IMR-90 (cell line): ENCODE data around the gene DNAH17. TPM values are rescaled to one million over a fixed set of nuclear protein-coding genes. Genes with fewer than 3 reads are reported as not detected.

Experiments
- ATAC-seq: fragments of 200-7000 bp; cut with Tn5 transposase; 2 replicates; pipeline ENCODE4 v1.9.1; 2020; ENCODE audit warnings: low read depth, mild to moderate bottlenecking, moderate library complexity
- BruUV-seq: library from RNA; stranded (reverse); fragments of 400-500 nt; replicated peaks from 2 replicates; lab custom pipeline; 2021; lab: Mats Ljungman, UMichigan
- CTCF ChIA-PET: fragments of 300-600 bp; formaldehyde crosslinking; extraction: SDS; loops from one replicate; lab custom pipeline; 2021; ENCODE audit warnings: antibody characterized with exemption; lab: Yijun Ruan, JAX
- POLR2A ChIA-PET: fragments of 300-600 bp; sonication (Branson Sonifier 250); formaldehyde crosslinking; loops from one replicate; lab custom pipeline; 2022; ENCODE audit warnings: antibody characterized with exemption; ENCODE audit not compliant: unreplicated experiment; lab: Charles Lee
- DNase-seq: peaks from one replicate; pipeline ENCODE4 v3.0.0; 2013
- H2AFZ ChIP-seq: replicated peaks from 2 replicates; pipeline ENCODE3; 2013; ENCODE audit warnings: low read length, mild to moderate bottlenecking; ENCODE audit not compliant: poor library complexity
- H2AK5ac ChIP-seq: 2 replicates; pipeline ENCODE4 v1.6.1; 2013; ENCODE audit warnings: low read depth, low read length, inconsistent platforms
- H2AK9ac ChIP-seq: replicated peaks from 2 replicates; pipeline ENCODE3; 2013; ENCODE audit warnings: mild to moderate bottlenecking, low read depth, low read length, moderate library complexity; ENCODE audit not compliant: poor library complexity
- H2BK120ac ChIP-seq: 2 replicates; pipeline ENCODE4 v1.6.1; 2013; ENCODE audit warnings: low read depth, low read length, inconsistent platforms
- H2BK15ac ChIP-seq: 3 replicates; pipeline ENCODE4 v1.6.1; 2013; ENCODE audit warnings: low read depth, low read length, inconsistent platforms
- H2BK20ac ChIP-seq: 2 replicates; pipeline ENCODE4 v1.6.1; 2013; ENCODE audit warnings: low read depth, mild to moderate bottlenecking, inconsistent platforms, low read length, moderate library complexity
- H2BK5ac ChIP-seq: 2 replicates; pipeline ENCODE4 v1.6.1; 2013; ENCODE audit warnings: mild to moderate bottlenecking, low read depth, low read length, inconsistent platforms; ENCODE audit not compliant: poor library complexity, severe bottlenecking
- H3K14ac ChIP-seq: replicated peaks from 2 replicates; pipeline ENCODE4 v1.6.1; 2013; ENCODE audit warnings: low read depth, low read length, inconsistent platforms
- H3K18ac ChIP-seq: 2 replicates; pipeline ENCODE4 v1.6.1; 2013; ENCODE audit warnings: low read depth, low read length, control low read depth
- H3K23ac ChIP-seq: 2 replicates; pipeline ENCODE4 v1.6.1; 2013; ENCODE audit warnings: low read depth, low read length, inconsistent platforms
- H3K27ac ChIP-seq: 2 replicates; pipeline ENCODE4 v1.5.1; 2013; ENCODE audit warnings: mild to moderate bottlenecking, control low read depth, low read length; ENCODE audit not compliant: insufficient read depth
- H3K27me3 ChIP-seq: 2 replicates; pipeline ENCODE4 v1.6.1; 2013; ENCODE audit warnings: low read length; ENCODE audit not compliant: control insufficient read depth, insufficient read depth
- H3K36me3 ChIP-seq: 2 replicates; pipeline ENCODE4 v1.6.1; 2013; ENCODE audit warnings: low read length, mixed read lengths; ENCODE audit not compliant: control insufficient read depth, insufficient read depth
- H3K4ac ChIP-seq: 2 replicates; pipeline ENCODE4 v1.6.1; 2013; ENCODE audit warnings: low read depth, low read length, inconsistent platforms
- H3K4me1 ChIP-seq: 2 replicates; pipeline ENCODE4 v1.6.1; 2013; ENCODE audit warnings: low read length, mixed read lengths; ENCODE audit not compliant: control insufficient read depth, insufficient read depth
- H3K4me2 ChIP-seq: 2 replicates; pipeline ENCODE4 v1.6.1; 2013; ENCODE audit warnings: low read depth, mild to moderate bottlenecking, control low read depth, low read length, moderate library complexity
- H3K4me3 ChIP-seq: 2 replicates; pipeline ENCODE4 v1.5.1; 2013; ENCODE audit warnings: low read depth, mild to moderate bottlenecking, control low read depth, low read length, moderate library complexity; ENCODE audit not compliant: insufficient read depth
- H3K56ac ChIP-seq: 2 replicates; pipeline ENCODE4 v1.6.1; 2013; ENCODE audit warnings: low read length, inconsistent platforms; ENCODE audit not compliant: insufficient read depth; ENCODE audit errors: extremely low read depth
- H3K79me1 ChIP-seq, 2 experiments: 2 replicates each; pipeline ENCODE4 v1.6.1; 2013; ENCODE audit warnings: low read length in 2 of 2, inconsistent platforms in 1 of 2, low read depth in 1 of 2
- H3K9ac ChIP-seq: 2 replicates; pipeline ENCODE4 v1.6.1; 2013; ENCODE audit warnings: low read depth, low read length, control low read depth
- H3K9me1 ChIP-seq: 2 replicates; pipeline ENCODE4 v1.6.1; 2013; ENCODE audit warnings: low read length, inconsistent platforms; ENCODE audit not compliant: insufficient read depth
- H3K9me3 ChIP-seq: 2 replicates; pipeline ENCODE4 v1.6.1; 2013; ENCODE audit warnings: low read length; ENCODE audit not compliant: control insufficient read depth, insufficient read depth
- H4K20me1 ChIP-seq: 2 replicates; pipeline ENCODE4 v1.6.1; 2013; ENCODE audit warnings: low read length, inconsistent platforms; ENCODE audit not compliant: insufficient read depth
- H4K5ac ChIP-seq: 2 replicates; pipeline ENCODE4 v1.6.1; 2013; ENCODE audit warnings: mild to moderate bottlenecking, low read depth, low read length, control low read depth
- H4K8ac ChIP-seq, 2 experiments: 2 replicates each; pipeline ENCODE4 v1.6.1; 2013; ENCODE audit warnings: low read depth in 2 of 2, low read length in 2 of 2, control low read depth in 1 of 2, inconsistent platforms in 1 of 2
- H4K91ac ChIP-seq: 2 replicates; pipeline ENCODE4 v1.6.1; 2013; ENCODE audit warnings: low read depth, low read length, inconsistent platforms; ENCODE audit not compliant: insufficient read depth
- BHLHE40 ChIP-seq: fragments of 150-350 bp; IDR thresholded peaks from 2 replicates; pipeline ENCODE4 v1.6.1; 2016; ENCODE audit warnings: mild to moderate bottlenecking, low read depth, low read length
- CEBPB ChIP-seq: IDR thresholded peaks from 2 replicates; pipeline ENCODE4 v1.6.1; 2012; ENCODE audit warnings: low read depth, low read length, improper control_type of control experiment
- CHD1 ChIP-seq: IDR thresholded peaks from 2 replicates; pipeline ENCODE4 v1.6.1; 2012; ENCODE audit warnings: low read depth, low read length, improper control_type of control experiment
- ELK1 ChIP-seq: fragments of 150-350 bp; IDR thresholded peaks from 2 replicates; pipeline ENCODE4 v1.6.1; 2016; ENCODE audit warnings: low read depth, mild to moderate bottlenecking, low read length, moderate library complexity, borderline replicate concordance
- FOS ChIP-seq: fragments of 150-350 bp; IDR thresholded peaks from 2 replicates; pipeline ENCODE4 v1.6.1; 2016; ENCODE audit warnings: low read depth, low read length
- MAFK ChIP-seq: IDR thresholded peaks from 2 replicates; pipeline ENCODE4 v1.6.1; 2012; ENCODE audit warnings: low read depth, low read length, improper control_type of control experiment
- MAZ ChIP-seq: IDR thresholded peaks from 2 replicates; pipeline ENCODE4 v1.6.1; 2012; ENCODE audit warnings: low read depth, mild to moderate bottlenecking, low read length, improper control_type of control experiment, moderate library complexity, borderline replicate concordance
- MXI1 ChIP-seq: IDR thresholded peaks from 2 replicates; pipeline ENCODE4 v1.6.1; 2012; ENCODE audit warnings: low read depth, mild to moderate bottlenecking, low read length, moderate library complexity, borderline replicate concordance
- NFE2L2 ChIP-seq: fragments of 150-350 bp; IDR thresholded peaks from 2 replicates; pipeline ENCODE4 v1.6.1; 2016; ENCODE audit warnings: low read depth, mild to moderate bottlenecking, low read length
- POLR2A ChIP-seq: IDR thresholded peaks from 2 replicates; pipeline ENCODE4 v1.6.1; 2012; ENCODE audit warnings: mild to moderate bottlenecking, low read depth, low read length
- RAD21 ChIP-seq: IDR thresholded peaks from 2 replicates; pipeline ENCODE4 v1.6.1; 2012; ENCODE audit warnings: low read length, improper control_type of control experiment
- RFX5 ChIP-seq: IDR thresholded peaks from 2 replicates; pipeline ENCODE4 v1.8.0; 2012; ENCODE audit warnings: low read depth, mild to moderate bottlenecking, low read length, moderate library complexity
- SMC3 ChIP-seq: fragments of 150-350 bp; IDR thresholded peaks from 2 replicates; pipeline ENCODE4 v1.6.1; 2016; ENCODE audit warnings: low read depth, mild to moderate bottlenecking, antibody characterized with exemption, low read length, moderate library complexity
- WGBS, 2 experiments: methylation state at CpG; one replicate each; pipeline versions ENCODE4 v1.1.5 to v1.1.7; 2013; ENCODE audit warnings: missing lambda C conversion rate in 2 of 2; ENCODE audit not compliant: insufficient read length in 1 of 2; ENCODE audit errors: extremely low coverage in 2 of 2; 5-methylcytosine and 5-hydroxymethylcytosine counted together
- dilution Hi-C: fragments of 300-500 bp; cut with HindIII; formaldehyde crosslinking; loops from one replicate; pipeline ENCODE4 v1.14.3; 2018; ENCODE audit warnings: low sequenced_read_pairs; ENCODE audit not compliant: unreplicated experiment
- in situ Hi-C: fragments of 300-500 bp; cut with MboI; formaldehyde crosslinking; loops from 3 replicates; pipeline ENCODE4 v1.14.3; 2019; ENCODE audit warnings: low sequenced_read_pairs, inconsistent platforms, mixed read lengths
- intact Hi-C: fragments of 100-400 bp; cut with micrococcal nuclease; formaldehyde crosslinking; loops from 2 replicates; pipeline ENCODE4 v1.10.0; 2022
- polyA plus RNA-seq, 3 experiments: library from polyadenylated mRNA; depleted of rRNA; stranded (reverse); fragments of >200 nt; gene quantifications; 2 replicates each; pipeline ENCODE4 v1.2.3, GENCODE V29; 2012; ENCODE audit warnings: low replicate concordance in 1 of 3
- total RNA-seq: library from RNA; depleted of rRNA; stranded (reverse); fragments of >200 nt; gene quantifications from 2 replicates; pipeline ENCODE4 v1.2.3, GENCODE V29; 2012
- TF ChIP-seq, protein P1 (sequence below): conservative IDR thresholded peaks from 2 replicates; pipeline ENCODE4 v1.5.1; 2012; ENCODE audit warnings: mild to moderate bottlenecking, low read depth, low read length, improper control_type of control experiment

Gene DNAH17
- total and polyA plus RNA-seq, 2 of the 4 experiments (the other 2 are of a cell fraction), result not detected

- no peak for TF ChIP-seq RFX5
Measured at GRCh38 chr17:78510141-78511075, 66.8 kb downstream of the DNAH17 start (continued).

- Histone ChIP-seq H3K79me1 (no peaks in the 10 kb centered on the region), H3K9me3 (peaks cover 6% of the 10 kb centered on the region; the same call in 1 of the 2 replicates), H2BK20ac (no peak overlapping the region), H2AFZ (no peak overlapping the region), H3K4ac (no peak overlapping the region), H3K56ac (no peak overlapping the region), H3K4me2 (no peak overlapping the region), H3K27ac (no peak overlapping the region), H2BK5ac (no peak overlapping the region), H3K18ac (no peak overlapping the region), H4K91ac (no peak overlapping the region), H3K9me1 (no peaks in the 10 kb centered on the region), H3K9ac (no peak overlapping the region), H4K5ac (no peak overlapping the region), H2AK5ac (no peak overlapping the region), H3K23ac (no peak overlapping the region), H4K20me1 (no peaks in the 10 kb centered on the region), H4K8ac (no peak overlapping the region), H2BK15ac (no peak overlapping the region), H3K4me1 (no peaks in the 10 kb centered on the region), H3K4me3 (no peak overlapping the region), H3K14ac (no peak overlapping the region), H2AK9ac (no peak overlapping the region), H2BK120ac (no peak overlapping the region), H3K27me3 (peaks cover 38% of the 10 kb centered on the region), H3K36me3 (no peaks in the 10 kb centered on the region)
- DNase-seq (no peak), ATAC-seq (no peak)
- intact Hi-C loops (no loop called here), dilution Hi-C loops (no loop called here), in situ Hi-C loops (no loop called here)
- BruUV-seq, result no TSS peak
- TF ChIP-seq RAD21, result no peak
- no peak for TF ChIP-seq MXI1
- no peak for TF ChIP-seq MAFK
- no peak for TF ChIP-seq BHLHE40
- no peak for TF ChIP-seq POLR2A
- no peak for TF ChIP-seq NFE2L2
- no peak for TF ChIP-seq RFX5
- no peak for TF ChIP-seq SMC3
- TF ChIP-seq ELK1, result no peak
- TF ChIP-seq CHD1, result no peak
- TF ChIP-seq MAZ, result no peak
- TF ChIP-seq, protein P1, sequence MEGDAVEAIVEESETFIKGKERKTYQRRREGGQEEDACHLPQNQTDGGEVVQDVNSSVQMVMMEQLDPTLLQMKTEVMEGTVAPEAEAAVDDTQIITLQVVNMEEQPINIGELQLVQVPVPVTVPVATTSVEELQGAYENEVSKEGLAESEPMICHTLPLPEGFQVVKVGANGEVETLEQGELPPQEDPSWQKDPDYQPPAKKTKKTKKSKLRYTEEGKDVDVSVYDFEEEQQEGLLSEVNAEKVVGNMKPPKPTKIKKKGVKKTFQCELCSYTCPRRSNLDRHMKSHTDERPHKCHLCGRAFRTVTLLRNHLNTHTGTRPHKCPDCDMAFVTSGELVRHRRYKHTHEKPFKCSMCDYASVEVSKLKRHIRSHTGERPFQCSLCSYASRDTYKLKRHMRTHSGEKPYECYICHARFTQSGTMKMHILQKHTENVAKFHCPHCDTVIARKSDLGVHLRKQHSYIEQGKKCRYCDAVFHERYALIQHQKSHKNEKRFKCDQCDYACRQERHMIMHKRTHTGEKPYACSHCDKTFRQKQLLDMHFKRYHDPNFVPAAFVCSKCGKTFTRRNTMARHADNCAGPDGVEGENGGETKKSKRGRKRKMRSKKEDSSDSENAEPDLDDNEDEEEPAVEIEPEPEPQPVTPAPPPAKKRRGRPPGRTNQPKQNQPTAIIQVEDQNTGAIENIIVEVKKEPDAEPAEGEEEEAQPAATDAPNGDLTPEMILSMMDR, result no peak
- no peak for TF ChIP-seq CEBPB
- no peak for TF ChIP-seq FOS
- ChIA-PET POLR2A (no interaction called here), CTCF (no interaction called here)
- WGBS, 2 experiments, result 85% methylated on average over 9 of the region's 11 CpGs; no CpG with 5 or more reads in 1 of the 2 experiments
Measured at GRCh38 chr17:78507526-78507925, 69.7 kb downstream of the DNAH17 start.
